Skin epidermis (tissue), 12 donors: ENCODE results near the gene COL4A2.

ENCODE experiments used
- H3K27ac ChIP-seq, 21 experiments: fragments of 200-600 bp; sonication (generic) in 11 of 21; one replicate each; pipeline ENCODE4 v1.5.0; 2020; ENCODE audit warnings: mild to moderate bottlenecking in 3 of 21, inconsistent platforms in 2 of 21, moderate library complexity in 2 of 21
- H3K4me3 ChIP-seq, 7 experiments: fragments of 200-600 bp; sonication (generic) in 2 of 7; one replicate each; pipeline ENCODE4 v1.5.0; 2020; ENCODE audit warnings: inconsistent platforms in 2 of 7, mild to moderate bottlenecking in 2 of 7, moderate library complexity in 1 of 7

Gene COL4A2

DNA sequence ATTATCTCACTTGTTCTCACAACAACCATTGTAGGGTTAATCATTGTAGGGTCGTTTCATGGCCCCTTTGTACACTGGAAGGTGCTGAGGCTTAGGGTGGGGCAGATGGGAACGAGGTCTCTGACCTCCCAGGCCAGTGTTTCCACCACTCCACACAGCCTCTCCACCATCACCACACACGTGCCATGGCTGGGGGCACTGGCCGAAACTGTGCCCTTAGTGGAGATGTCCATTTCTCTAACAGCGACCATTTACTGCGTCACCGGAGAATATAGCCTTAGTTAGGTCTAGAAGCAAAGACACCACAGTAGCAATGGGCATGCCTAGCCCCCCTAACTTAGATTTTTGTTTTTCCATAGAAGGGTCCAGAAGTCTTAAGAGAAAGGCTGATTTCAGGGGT is 36.6 kb upstream of the COL4A2 start:
- H3K27ac ChIP-seq = no peak overlapping the region
- no peak overlapping the region for H3K4me3 ChIP-seq

DNA sequence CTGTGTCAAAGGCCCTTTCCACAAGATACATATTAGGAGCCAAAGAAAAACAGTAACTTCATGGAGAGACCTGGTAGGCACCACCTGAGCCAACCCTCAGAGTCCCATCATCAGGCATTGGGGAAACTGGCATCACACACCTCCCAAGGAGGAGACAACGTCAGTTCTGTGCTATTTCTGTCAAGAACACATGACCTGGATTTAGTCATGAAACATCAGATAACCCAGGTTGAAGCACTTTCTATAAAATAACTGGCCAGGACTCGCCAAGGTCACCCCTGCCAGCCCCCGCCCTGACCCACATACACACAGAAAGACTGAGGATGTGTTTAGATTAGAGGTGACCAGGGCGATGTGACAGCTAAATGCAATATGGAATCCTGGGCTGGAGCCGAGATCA is 35.8 kb upstream of the COL4A2 start:
- H3K27ac ChIP-seq = no peak overlapping the region
- no peak overlapping the region for H3K4me3 ChIP-seq

DNA sequence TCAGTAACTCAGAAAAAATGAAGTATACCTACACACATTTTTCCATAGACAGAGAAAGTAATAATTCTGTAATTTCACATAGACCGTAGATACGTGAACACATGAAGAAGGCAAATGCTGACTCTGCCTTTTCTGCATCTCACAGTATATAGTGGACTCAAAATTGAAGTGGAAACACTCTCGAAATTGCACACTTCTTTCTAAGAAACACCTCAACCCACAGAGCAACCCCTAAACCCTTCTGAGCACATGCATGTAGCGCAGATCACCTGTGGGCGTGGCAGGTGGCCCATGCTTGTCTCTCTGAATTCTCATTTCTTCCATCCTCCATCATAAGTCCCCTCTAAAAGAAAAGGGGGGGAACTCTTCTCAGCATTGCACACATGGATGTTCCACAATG is 34.9 kb upstream of the COL4A2 start:
- no peak overlapping the region for H3K27ac ChIP-seq
- no peak overlapping the region for H3K4me3 ChIP-seq

DNA sequence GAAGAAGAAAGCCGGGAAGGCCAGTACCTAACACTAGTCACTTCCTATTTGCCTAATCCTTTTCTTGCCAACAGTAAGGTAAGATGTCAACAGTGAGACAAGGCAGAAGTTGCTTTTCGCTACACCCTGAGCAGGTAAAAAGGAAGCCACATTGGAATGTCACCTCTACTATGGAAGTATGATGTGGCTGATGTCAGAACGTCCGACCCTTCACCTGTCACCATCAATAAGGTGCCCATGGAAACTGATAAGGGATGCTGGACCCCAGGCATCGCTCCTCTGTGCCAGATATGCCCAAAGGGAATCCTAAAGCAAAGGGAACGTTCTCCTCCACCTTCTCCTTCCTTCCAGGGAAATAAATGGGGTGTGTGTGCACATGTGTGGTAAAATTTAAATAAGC is 34.4 kb upstream of the COL4A2 start:
- Histone ChIP-seq H3K27ac (no peak overlapping the region), H3K4me3 (no peak overlapping the region)

DNA sequence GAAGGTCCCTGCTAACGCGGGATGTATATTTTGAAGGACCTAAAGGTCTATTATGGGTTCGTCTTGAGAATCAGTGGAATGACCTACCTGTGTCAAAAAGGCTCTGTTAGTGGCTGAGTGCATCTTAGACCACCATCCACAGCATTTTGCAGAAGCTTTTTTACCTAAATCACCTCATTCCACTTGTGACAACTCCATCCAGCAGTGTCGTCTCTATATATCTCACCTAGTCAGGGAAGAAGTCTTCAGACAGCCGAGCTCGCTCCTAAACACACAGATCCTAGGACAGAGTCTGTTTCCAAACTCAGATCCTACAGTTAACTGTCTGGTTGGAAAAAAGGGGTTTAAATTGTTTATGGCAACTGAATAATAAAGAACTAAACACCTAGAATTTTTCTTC is 33.8 kb upstream of the COL4A2 start:
- no peak overlapping the region for H3K4me3 ChIP-seq
- no peak overlapping the region for H3K27ac ChIP-seq

DNA sequence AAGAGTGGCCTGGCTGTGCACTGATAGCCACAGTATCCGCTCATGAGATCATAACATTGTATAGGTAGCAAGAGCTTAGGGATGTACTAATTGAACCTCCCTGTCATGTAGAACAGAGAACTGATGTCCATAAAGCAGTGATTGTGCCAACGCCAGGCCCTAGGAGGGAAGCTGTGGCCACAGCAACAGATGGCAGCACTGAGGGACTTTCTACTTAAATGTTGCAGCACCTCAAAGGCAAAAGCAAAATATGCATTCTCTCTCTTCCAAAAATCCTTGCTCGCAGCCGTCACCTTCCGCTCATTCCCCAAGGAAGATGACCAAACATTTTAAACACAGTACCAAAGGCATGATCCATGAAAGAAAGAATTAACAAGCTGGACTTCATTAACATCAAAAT is 32.4 kb upstream of the COL4A2 start:
- Histone ChIP-seq H3K4me3 (no peak overlapping the region), H3K27ac (no peak overlapping the region)

DNA sequence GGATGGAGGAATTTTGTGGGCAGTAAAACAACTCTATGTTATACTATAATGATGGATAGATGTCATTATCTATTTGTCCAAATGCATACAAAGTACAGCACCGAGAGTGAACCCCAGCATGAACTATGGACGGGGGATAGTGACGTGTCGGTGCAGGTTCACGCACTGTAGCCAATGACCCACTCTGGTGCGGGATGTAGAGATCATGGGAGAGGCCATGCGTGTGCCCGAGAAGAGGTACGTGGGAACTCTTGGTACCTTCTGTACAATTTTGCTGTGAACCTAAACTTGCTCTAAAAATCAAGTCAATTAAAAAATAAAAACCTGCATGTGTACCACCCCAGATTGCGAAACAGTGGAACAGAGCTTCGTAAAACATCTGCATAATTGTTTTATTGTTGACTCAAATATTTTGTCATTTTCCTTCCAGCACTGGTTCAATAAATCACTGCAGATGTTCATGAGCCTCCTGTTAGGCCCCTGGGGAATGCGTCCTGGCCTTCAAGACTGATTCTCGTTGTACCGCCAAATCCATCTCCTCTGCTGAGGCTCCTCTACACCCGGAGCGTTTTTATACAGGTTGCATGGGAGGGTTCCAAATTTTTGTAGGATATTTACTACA is 31.0 kb upstream of the COL4A2 start:
- Histone ChIP-seq H3K4me3 (no peak overlapping the region), H3K27ac (no peak overlapping the region)

DNA sequence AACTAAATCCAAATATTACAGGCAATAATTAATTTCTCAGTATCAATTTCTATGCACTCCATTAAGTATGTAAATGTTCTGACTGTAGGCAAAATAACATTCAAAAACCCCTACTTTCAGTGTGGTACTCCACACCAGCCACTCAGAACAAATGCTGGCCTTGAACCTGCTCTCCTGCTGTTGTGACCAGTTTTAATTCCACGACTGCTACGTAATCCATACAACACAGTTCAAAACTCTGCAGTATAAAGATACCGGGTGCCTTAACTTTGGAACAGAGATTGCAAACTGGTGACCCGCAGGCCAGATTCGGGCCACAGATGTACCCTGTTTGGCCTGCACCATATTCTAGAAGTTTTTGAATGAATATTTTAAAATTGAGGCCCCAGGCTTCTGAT is 30.5 kb upstream of the COL4A2 start:
- no peak overlapping the region for H3K4me3 ChIP-seq
- no peak overlapping the region for H3K27ac ChIP-seq

DNA sequence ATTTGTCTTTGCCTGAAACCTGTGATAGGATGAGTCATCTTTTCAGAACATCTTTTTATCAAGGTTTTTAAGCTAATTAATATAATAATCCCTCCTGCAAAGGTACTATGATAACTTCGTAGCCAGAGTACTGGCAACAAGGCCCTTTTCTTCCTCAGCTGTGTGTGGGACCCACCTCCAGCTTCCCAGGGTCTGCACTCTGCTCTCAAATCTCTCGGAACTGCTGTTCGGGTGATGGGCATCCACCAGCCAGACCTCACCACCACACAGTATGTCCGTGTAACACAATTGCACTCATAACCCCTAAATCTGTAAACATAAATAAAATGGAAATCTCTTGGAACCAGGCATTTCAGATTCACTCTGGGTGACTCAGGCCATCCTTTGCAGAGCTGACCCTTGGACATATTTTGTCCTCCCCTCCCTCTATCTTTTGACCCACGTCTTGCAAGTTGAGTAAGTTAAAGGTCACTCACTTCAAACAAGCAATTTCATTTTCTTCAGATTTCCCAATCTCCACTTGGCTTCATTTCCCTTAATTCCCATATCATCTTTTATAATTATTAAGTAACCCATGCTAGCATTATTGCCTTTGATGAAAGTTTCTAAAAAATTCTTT is 29.6 kb upstream of the COL4A2 start:
- H3K27ac ChIP-seq = no peak overlapping the region
- no peak overlapping the region for H3K4me3 ChIP-seq

DNA sequence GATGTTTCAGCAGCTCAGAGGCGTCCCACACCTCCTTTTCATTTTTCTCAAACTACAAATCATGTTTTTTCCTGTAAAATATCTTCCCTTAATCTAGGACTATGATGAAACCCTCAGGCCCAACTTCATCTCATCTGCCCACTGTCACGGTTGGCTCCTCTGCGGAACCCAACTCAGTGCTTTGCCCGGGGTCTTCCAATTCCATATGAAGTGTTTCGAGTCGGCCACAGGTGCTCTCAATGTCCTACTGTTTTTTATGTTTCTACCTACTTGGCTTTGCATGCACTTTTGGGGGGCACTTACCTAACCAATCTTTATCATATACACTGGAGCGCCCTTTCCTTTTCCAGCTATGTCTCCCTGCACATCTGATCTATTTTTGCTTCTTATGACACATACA is 28.2 kb upstream of the COL4A2 start:
- Histone ChIP-seq H3K27ac (no peak overlapping the region), H3K4me3 (no peak overlapping the region)

DNA sequence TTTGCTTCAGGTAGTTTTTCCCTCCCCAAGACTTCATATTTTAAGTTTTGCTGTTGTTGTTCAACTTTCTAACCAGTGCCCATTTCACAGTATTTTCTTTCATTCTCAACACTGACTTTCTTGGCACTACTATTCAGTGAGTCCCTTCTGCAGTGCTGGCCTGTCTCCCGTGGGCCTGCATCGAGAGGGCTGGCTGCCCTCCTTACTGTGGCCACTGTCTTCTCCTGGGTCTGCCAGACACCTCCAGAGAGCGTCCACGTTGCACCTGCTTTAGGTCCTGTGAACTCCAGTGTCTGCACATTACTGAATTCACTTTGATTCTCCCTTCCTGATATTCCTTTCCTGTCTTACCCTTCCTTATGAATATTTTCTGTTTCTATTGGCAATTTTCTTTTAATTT is 27.4 kb upstream of the COL4A2 start:
- H3K27ac ChIP-seq = peak overlapping the region in 1 of 21 experiments; percentile 31
- H3K4me3 ChIP-seq = no peak overlapping the region

DNA sequence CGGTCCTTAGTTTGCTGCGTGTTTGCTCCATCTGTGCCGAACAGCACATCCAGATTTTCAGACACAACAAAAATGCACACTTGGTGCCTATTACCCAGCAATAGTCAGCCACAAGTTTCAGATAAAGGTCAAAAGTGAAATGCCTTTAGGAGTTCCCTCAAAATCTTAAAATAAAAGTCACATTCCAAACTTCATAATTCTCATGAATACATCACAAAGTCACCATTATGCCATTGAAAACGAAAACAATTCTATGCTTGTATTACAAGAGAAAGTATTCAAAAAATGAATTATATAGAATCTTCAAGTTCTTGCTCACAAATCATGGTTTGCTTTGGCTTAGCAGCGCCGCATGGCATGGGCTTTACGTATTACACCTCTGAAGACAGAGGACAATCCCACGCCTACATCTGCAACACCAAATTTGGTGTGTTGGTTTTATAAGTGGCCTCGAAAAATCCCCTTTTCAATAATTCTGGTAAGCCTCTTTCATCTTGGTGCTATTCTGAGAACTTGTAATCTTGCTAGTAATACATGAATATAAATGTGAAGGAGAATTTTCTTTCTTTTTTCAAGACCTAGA is 26.8 kb upstream of the COL4A2 start:
- Histone ChIP-seq H3K4me3 (no peak overlapping the region), H3K27ac (peak overlapping the region in 2 of 21 experiments; percentile 13 to 59)

DNA sequence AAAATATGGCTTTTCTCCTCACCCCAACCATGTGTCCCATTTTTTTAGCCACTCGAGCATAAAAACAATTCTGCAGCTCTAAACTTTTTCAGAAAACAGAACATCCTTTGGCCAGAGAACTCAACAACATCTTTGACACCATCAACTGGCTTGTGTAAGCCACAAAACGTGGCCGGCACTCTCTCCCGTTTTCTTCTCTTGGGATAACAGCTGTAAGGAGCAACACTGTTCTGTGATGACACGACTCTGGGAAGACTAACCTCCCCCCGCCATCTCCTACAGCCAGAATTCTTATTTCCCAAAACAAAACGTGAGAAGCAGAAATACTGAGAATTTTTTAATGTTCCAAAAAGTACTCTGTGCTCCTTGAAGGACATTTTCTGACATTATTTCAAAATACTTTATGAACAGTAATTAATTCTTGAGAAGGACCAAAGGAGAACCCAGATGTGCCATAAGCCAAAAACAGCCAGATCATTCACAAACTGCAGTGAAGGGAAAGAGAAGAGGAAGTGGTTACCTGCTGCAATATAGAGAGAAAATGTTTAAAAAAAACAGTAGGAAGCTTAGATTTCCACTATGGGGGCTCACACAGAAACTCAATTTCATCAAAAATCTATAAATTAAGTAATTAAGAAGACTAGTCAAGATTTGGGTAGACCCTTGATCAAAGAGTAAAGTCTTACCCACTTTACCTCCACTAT is 25.9 kb upstream of the COL4A2 start:
- Histone ChIP-seq H3K4me3 (no peak overlapping the region), H3K27ac (peak overlapping the region in 3 of 21 experiments; percentile 10 to 59 (median 13))

DNA sequence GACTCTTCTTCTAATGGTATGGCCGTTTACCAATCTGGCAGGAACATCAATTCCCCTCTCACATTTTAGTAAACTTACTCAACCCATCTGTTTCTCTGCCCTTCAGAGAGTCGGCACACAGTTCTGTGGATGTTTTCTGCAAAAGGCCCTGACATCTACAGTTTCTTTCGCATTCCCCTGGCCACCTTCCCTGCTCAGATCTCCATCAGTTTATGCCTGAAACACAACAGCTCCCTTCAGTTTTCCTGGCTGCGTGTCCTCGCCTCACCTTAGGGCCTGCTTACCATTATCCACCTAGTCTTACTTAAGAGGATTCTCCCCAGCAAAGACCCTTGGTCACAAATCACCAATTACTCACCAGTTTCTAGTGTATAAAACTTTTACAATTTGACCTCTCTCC is 25.3 kb upstream of the COL4A2 start:
- Histone ChIP-seq H3K27ac (no peak overlapping the region), H3K4me3 (no peak overlapping the region)

DNA sequence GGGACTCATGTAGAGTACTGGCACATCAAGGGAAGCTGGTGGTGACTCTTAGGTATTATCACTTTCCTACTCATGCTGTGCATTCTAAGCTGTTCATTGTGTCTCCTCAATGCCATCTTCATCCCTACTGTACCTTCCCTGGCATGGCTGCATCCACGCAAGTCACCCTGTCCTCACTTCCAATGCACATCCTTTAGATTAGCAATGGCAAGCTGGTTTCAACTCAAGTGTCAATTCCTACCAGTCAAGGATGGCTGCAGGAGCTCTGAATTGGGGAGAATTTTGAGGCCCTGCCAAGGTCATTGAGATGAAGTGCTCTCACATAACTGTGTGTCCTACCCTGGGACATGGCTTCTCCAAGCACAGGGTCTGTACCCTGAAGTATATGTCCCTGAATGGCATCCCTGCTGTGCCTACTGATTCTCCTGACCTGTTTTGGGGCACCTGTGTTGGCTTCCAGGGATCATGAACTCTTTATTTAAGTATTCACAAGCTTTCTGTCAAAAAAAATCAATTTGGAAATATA is 24.7 kb upstream of the COL4A2 start:
- no peak overlapping the region for H3K27ac ChIP-seq

DNA sequence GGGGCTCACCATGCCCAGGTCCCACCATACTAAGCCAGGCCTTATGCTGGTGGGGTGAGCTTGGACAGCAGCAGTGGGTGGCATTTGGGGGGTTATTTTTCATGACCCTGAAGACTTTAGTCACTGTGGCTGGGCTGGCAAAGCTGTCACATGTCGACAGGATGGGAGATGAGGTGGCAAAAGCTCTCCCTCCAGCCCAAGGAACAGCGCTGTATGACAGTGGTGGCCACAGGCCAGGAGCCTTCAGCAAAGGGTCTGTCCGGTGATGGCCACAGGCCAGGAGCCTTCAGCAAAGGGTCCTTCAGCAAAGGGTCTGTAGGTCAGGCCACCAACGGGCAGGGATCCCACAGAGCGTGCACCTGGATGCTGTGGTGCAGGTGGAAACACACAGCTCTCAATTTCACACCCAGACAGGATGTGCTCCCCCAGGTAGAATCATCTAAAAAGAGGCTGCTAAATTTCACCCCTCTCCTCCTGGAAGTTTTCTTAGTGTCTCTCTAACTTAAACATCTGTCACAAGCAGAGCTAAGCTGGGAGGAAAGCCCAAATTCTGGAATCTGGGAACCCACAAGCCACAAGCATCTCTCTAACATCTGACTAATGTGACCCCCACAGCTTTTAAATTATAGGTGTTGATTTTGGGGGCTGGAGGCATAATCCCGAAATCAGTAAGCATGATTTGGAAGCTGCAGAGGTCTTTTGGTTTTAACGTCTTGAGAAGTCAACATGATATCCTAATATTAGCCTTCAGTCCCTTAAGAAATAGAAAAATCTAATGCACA is 23.2 kb upstream of the COL4A2 start:
- H3K27ac ChIP-seq = no peak overlapping the region

More for the DNA sequence above, 24.7 kb upstream of the COL4A2 start:
- no peak overlapping the region for H3K4me3 ChIP-seq

DNA sequence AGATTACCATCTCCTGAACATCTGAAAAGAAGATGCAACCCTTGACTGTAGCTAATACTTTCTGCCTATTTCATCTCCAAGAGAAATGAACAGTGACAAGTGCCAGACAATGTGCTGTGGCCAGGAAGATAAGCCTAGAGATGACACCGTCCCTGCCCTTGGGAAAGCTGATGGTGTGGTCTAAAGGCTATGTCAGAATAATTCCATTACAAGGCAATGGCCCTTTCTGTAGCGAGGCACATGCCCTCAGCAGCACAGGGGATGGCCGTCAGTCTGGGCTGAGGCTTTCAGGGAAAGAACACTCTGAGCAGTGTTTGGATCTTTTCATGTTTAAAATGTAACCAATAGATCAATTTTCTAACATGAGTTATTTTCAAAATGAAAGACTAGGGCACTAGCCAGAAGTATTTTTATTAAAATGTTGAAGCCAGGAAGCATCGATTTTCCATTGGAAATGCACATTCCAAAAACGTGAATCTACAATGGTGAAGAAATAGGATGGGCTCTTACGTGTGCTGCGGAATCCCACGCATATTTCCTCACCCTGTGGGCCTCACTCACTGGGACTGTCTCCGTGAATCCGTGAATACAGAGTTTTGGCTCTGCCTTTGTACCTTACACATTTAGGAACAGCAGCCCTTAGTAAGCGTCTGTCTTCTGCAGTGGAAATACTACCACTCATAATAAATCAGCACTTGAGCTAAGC is 22.2 kb upstream of the COL4A2 start:
- H3K27ac ChIP-seq = no peak overlapping the region
- no peak overlapping the region for H3K4me3 ChIP-seq

More for the DNA sequence above, 23.2 kb upstream of the COL4A2 start:
- H3K4me3 ChIP-seq = no peak overlapping the region

DNA sequence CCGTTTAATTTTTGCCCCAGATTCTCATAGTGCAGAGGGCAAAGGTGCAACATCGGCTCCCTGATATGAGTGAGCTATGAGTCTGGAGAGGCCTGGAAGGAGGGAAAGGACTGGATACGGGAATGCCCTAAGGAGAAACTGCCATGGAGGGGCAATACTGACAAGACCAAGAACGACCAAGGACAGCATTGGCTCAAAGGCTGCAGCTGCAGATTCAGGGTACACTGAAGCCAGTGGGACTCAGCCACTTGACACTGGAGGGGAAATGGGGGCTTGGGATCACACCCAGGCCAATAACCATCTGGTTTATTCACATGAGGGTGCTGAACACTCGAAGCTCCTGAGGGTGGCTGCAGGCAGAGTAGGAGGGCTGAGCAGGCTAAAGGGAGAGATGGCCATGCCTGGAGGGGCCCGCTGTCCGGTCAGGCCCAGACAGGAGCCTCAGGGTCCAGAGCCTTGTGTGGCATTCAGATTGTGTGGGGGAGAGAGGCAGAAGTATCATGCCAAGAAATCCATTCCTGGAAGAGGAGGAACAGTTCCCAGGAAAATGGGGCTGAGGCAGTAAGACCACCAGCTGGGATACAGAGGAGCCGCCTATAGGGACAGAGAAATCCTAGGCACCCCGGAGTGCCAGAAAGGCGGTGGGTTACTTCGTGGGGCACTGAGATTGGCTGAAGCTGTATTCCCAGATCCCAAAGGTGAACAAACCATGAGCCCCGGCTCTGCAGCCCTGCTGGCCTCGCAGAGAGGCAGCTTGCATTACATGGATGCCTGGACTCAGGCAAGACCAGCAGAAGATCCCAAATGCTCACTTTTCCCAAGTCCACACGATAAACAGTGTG is 20.9 kb upstream of the COL4A2 start:
- no peak overlapping the region for H3K27ac ChIP-seq
- no peak overlapping the region for H3K4me3 ChIP-seq
